HL-60/S4 treated with phorbol 12-myristate 13-acetate at 8.2 ng/mL for 4 days and 3 days (cell line): ENCODE measurements around the gene AKR1A1.

Experiments used
- in situ Hi-C: fragments of 300-500 bp; cut with MboI; formaldehyde crosslinking; loops from 2 replicates; pipeline ENCODE4 v1.15.0; 2022; ENCODE audit warnings: low sequenced_read_pairs

The AKR1A1 gene

DNA sequence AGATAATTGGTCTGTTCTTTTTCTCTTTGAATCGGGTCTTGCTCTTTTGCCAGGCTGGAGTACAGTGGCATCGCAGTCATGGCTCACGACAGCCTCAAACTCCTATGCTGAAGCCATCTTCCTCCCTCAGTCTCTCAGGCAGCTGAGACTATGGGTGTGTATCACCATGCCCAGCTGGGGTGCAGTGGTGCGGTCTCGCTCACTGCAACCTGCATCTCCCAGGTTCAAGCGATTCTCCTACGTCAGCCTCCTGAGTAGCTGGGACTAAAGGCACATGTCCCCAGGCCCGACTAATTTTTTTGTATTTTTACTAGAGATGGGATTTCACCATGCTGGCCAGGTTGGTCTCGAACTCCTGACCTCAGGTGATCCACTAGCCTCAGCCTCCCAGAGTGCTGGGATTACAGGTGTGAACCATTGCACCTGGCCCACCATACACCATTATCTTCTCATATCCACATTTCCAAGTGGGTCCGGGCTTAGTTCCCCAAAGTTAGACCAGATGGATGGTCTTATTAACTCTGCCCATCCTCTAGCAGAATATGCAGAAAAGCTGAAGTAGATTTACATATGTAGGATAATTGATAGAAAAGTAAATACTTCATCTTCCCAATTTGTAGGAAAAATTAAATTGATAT is 60.1 kb downstream of the AKR1A1 start:
- in situ Hi-C loops = no loop called here

DNA sequence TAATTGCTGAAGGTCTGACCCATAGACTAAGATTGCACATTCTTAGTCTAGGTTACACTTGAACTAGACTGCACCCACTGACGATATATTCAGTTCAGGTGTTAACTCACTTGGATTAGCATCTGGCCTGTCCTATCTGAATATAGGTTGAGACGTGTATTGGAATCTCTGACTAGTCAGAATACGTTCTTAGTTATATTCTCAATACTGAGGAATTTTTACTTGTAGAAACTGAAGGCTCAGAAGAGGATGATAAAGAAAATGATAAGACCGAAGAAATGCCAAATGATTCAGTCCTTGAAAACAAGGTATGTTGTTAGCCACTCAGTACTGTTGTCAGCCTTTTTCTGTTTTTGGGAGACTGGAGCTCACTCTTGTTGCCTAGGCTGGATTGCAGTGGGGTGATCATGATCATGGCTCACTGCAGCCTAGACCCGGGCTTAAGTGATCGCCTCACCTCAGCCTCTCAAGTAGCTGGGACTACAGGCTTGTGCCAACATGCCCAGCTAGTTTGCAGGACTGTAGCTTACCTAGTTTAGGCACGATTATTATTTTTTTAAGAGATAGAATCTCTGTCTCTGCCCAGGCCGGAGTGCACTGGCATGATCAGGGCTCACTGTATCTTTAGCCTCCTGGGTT is 62.4 kb downstream of the AKR1A1 start:
- in situ Hi-C loops = no loop called here

DNA sequence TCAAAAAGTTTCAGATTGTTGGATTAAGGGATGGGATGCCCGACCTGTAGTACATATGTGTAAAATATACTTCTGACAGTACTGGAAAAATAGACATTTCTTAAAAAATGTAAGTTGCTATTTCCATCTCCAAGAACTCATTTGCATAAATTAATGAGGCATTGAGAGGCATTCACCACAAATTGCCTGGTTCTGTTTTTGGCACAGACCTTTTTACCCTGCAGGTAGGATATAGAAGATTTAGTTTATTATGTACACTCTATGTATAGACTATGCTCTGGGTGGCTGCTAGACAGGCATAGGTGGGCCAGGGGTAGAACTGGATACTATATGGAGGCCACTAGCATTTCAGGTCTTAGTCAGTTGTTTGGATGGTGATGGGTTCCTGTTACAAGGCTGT is 65.3 kb downstream of the AKR1A1 start:
- in situ Hi-C loops = no loop called here

DNA sequence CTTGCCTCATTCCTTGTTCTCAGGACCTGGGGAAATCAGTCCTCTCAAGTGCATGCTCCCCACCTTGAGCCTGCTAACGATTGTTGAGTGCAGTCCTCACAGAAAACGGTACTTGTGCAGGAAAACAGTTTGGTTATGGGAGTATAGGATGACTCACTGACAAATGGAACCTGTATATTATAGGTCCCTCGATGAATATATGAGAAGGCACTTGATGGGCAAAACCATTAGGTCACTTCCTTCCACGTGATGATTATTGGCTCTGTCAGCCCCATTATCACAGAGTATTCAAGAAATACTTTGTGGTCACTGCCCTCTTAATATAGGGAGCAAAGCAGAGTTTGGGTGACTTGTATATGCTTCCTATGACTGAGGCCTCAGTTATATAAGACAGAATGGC is 67.0 kb downstream of the AKR1A1 start:
- in situ Hi-C loops = no loop called here

DNA sequence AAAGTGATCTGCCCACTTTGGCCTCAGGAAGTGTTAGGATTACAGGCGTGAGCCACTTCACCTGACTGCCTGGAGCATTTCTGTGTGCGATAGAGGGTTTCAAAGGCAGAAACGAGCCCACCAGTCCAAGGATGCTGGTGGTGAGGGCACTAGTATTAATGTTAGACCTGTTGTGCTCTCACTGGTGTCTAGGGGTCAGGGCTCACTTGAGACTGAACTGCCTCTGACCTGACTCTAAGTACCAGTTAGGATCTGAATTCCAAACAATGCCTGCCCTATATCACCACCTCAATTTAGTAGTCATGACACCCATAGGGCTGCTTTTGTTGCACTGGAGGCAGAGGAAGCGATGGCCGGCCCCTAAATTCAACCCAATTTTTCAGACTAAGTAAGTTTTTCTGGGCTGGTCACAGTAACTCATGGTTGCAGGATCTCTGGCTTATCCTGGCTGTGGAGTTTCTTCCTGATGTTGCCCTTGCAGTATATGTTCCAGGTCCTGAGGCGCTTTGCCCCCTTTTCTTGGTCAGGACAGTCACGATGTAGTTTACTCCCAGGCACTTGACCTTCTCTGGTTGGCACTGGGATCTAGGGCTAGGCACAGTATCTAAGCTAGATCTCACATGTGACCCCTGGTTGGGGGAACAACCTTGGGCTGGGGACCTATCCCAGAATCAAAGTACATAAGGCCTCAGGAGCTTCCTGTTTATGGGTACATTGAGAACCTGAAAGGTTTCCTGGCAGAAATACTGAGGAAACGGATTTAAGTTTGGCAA is 68.7 kb downstream of the AKR1A1 start:
- in situ Hi-C loops = no loop called here
